Lung (tissue), 12 donors: ENCODE results near the gene IQCH. TPM values are rescaled to one million over a fixed set of nuclear protein-coding genes. Genes with fewer than 3 reads are reported as not detected.

Source experiments
- ATAC-seq: fragments of 200-7000 bp; cut with Tn5 transposase; one replicate; pipeline ENCODE4 v1.9.1; 2020; ENCODE audit warnings: moderate number of reproducible peaks; ENCODE audit not compliant: insufficient read depth, low FRiP score
- DNase-seq, 3 donors: peaks; one replicate each; pipeline ENCODE4 v3.0.0-alpha.2; 2013 to 2017
- H3K27ac ChIP-seq, 2 donors: one replicate each; pipeline ENCODE4 v1.5.1; 2013; ENCODE audit warnings: mild to moderate bottlenecking in 2 of 2, moderate library complexity in 2 of 2, control low read depth in 1 of 2, inconsistent platforms in 1 of 2, low read depth in 1 of 2, low read length in 1 of 2
- H3K27me3 ChIP-seq, 3 donors: one replicate each; pipeline ENCODE4 v1.5.1; 2013; ENCODE audit warnings: low read length in 2 of 3; ENCODE audit not compliant: control insufficient read depth in 3 of 3, insufficient read depth in 3 of 3
- H3K36me3 ChIP-seq, 4 donors: one replicate each; pipeline ENCODE4 v1.5.1; 2013; ENCODE audit warnings: low read length in 4 of 4, mild to moderate bottlenecking in 1 of 4, moderate library complexity in 1 of 4; ENCODE audit not compliant: control insufficient read depth in 4 of 4, insufficient read depth in 4 of 4
- H3K4me1 ChIP-seq, 5 donors: one replicate each; pipeline ENCODE4 v1.5.1; 2013; ENCODE audit warnings: low read length in 5 of 5, mild to moderate bottlenecking in 2 of 5, moderate library complexity in 1 of 5; ENCODE audit not compliant: control insufficient read depth in 5 of 5, insufficient read depth in 5 of 5
- H3K4me3 ChIP-seq: one replicate; pipeline ENCODE4 v1.5.1; 2013; ENCODE audit warnings: mild to moderate bottlenecking, control low read depth, moderate library complexity
- H3K9ac ChIP-seq, 2 donors: one replicate each; pipeline ENCODE4 v1.5.1; 2013; ENCODE audit warnings: low read length in 2 of 2, control low read depth in 1 of 2; ENCODE audit not compliant: insufficient read depth in 1 of 2
- H3K9me3 ChIP-seq, 4 donors: one replicate each; pipeline ENCODE4 v1.5.1; 2013; ENCODE audit warnings: low read length in 3 of 4, mild to moderate bottlenecking in 1 of 4, moderate library complexity in 1 of 4; ENCODE audit not compliant: control insufficient read depth in 4 of 4, insufficient read depth in 3 of 4
- CTCF ChIP-seq: IDR thresholded peaks from 2 replicates; pipeline ENCODE4 v1.5.1; 2012; ENCODE audit warnings: mild to moderate bottlenecking; ENCODE audit errors: control extremely low read depth, extremely low read depth
- WGBS, 2 donors: extraction: QIAGEN DNeasy Blood & Tissue Kit; methylation state at CpG; one replicate each; pipeline ENCODE4 v1.1.7; 2013; 5-methylcytosine and 5-hydroxymethylcytosine counted together
- polyA plus RNA-seq, 2 donors: library from polyadenylated mRNA; stranded (reverse); fragments of 200-250 nt; gene quantifications; one replicate each; pipeline ENCODE4 v1.2.1, GENCODE V29; 2013
- total RNA-seq, 2 donors: library from RNA; depleted of rRNA in 1 of 2; stranded (reverse); fragments of >200 nt in 1 of 2; gene quantifications; one replicate each; pipeline ENCODE4 v1.2.1, GENCODE V29; 2014 to 2021
- donor health status: control.
- donor health status: control.
- donor health status: Bipolar disorder and iron deficiency.
- donor health status: healthy.
- donor health status: DM: yes; HTN: yes; CAD: no.

Gene IQCH
- total and polyA plus RNA-seq, 4 donors: 1.1 to 10.5 (median 4.5) TPM

GRCh38 chr15:67321352-67321751, 66.8 kb downstream of the IQCH start:
- no peaks in the 10 kb centered on the region for H3K4me1 ChIP-seq
- no peaks in the 10 kb centered on the region for H3K36me3 ChIP-seq
- no peak for DNase-seq
- H3K4me3 ChIP-seq: no peak overlapping the region
- ATAC-seq: no peak
- TF ChIP-seq CTCF: no peak
- H3K27me3 ChIP-seq: no peaks in the 10 kb centered on the region
- no peak overlapping the region for H3K9ac ChIP-seq
- no peak overlapping the region for H3K27ac ChIP-seq
- H3K9me3 ChIP-seq: no peaks in the 10 kb centered on the region

GRCh38 chr15:67322481-67322880, 67.9 kb downstream of the IQCH start:
- Histone ChIP-seq H3K27me3 (no peaks in the 10 kb centered on the region), H3K27ac (no peak overlapping the region), H3K36me3 (no peaks in the 10 kb centered on the region), H3K9ac (no peak overlapping the region), H3K9me3 (peaks cover 0 to 3% (median 0%) of the 10 kb centered on the region in 4 donors), H3K4me3 (no peak overlapping the region), H3K4me1 (no peaks in the 10 kb centered on the region)
- WGBS, 2 donors: 84 to 94% methylated on average over 4 of the region's 4 CpGs
- no peak for DNase-seq
- TF ChIP-seq CTCF: no peak
- no peak for ATAC-seq

GRCh38 chr15:67327312-67327711, 72.7 kb downstream of the IQCH start:
- 83 to 87% methylated on average over 1 of the region's 1 CpG for WGBS, 2 donors
- H3K9ac ChIP-seq: no peak overlapping the region

More at GRCh38 chr15:67327312-67327711, 72.7 kb downstream of the IQCH start:
- no peak for TF ChIP-seq CTCF
- peaks cover 0 to 2% (median 0%) of the 10 kb centered on the region in 5 donors for H3K4me1 ChIP-seq
- no peak for DNase-seq
- H3K27ac ChIP-seq: no peak overlapping the region
- peaks cover 0 to 4% (median 2%) of the 10 kb centered on the region in 4 donors for H3K9me3 ChIP-seq
- no peaks in the 10 kb centered on the region for H3K36me3 ChIP-seq
- H3K27me3 ChIP-seq: no peaks in the 10 kb centered on the region
- no peak for ATAC-seq
- H3K4me3 ChIP-seq: no peak overlapping the region
